Ovary (tissue), 3 donors: ENCODE data around the gene SVOP.

Source experiments
- EP300 ChIP-seq: sonication (generic); formaldehyde crosslinking; IDR thresholded peaks from one replicate; pipeline ENCODE4 v1.6.1; 2017; ENCODE audit warnings: antibody characterized with exemption
- POLR2A ChIP-seq: fragments of 450-650 bp; IDR thresholded peaks from one replicate; pipeline ENCODE4 v1.6.1; 2017; ENCODE audit warnings: antibody characterized with exemption, mild to moderate bottlenecking, moderate library complexity
- TF ChIP-seq, protein P1 (sequence below), 3 donors: fragments of 450-650 bp in 2 of 3; fragments of 200-600 bp in 1 of 3; IDR thresholded peaks; one replicate each; pipeline versions ENCODE4 v1.5.1 to v1.8.0; 2016 to 2022; ENCODE audit warnings: antibody characterized with exemption in 3 of 3, mild to moderate bottlenecking in 1 of 3
- donor health status: DM: no; HTN: no; CAD: no.

DNA sequence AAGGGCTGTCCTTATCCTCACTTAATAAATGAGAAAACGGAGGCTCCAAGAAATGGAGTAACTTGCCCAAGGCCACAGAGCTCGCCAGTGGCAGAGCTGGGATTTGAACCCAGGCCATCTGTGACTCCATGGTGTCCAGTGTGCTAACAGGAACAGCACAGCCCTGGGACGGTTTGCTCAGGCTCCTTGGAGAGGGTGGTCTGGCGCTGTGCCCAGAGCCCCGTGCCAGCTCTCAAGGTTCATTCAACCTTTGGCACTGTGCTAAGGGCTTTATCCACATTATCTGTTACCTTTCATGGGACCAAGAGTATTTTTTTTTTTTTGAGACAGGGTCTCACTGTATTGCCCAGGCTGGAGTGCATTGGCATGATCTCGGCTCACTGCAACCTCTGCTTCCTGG lies 132.8 kb downstream of the SVOP start:
- TF ChIP-seq, protein P1, sequence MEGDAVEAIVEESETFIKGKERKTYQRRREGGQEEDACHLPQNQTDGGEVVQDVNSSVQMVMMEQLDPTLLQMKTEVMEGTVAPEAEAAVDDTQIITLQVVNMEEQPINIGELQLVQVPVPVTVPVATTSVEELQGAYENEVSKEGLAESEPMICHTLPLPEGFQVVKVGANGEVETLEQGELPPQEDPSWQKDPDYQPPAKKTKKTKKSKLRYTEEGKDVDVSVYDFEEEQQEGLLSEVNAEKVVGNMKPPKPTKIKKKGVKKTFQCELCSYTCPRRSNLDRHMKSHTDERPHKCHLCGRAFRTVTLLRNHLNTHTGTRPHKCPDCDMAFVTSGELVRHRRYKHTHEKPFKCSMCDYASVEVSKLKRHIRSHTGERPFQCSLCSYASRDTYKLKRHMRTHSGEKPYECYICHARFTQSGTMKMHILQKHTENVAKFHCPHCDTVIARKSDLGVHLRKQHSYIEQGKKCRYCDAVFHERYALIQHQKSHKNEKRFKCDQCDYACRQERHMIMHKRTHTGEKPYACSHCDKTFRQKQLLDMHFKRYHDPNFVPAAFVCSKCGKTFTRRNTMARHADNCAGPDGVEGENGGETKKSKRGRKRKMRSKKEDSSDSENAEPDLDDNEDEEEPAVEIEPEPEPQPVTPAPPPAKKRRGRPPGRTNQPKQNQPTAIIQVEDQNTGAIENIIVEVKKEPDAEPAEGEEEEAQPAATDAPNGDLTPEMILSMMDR (IDR thresholded peaks at IDR 0.05), result no peak
- no peak for TF ChIP-seq POLR2A
- TF ChIP-seq EP300, result no peak
